Measurements from ENCODE around the gene DHX29. TPM values are rescaled to one million over a fixed set of nuclear protein-coding genes. Genes with fewer than 3 reads are reported as not detected.

The DHX29 gene
- total RNA-seq, 1 donor from 2014 or later: 16.3 TPM

- H3K27me3 ChIP-seq (ENCODE audit: control insufficient read depth, insufficient read depth, low read length): no peaks in the 10 kb centered on the region
- peak overlapping the region; percentile 75 for H3K4me3 ChIP-seq (ENCODE audit: low read depth, low read length)
- peak; percentile 2 for TF ChIP-seq CTCF (IDR thresholded peaks at IDR 0.05; ENCODE audit: insufficient read depth, low read length, severe bottlenecking)
- no peaks in the 10 kb centered on the region for H3K36me3 ChIP-seq (ENCODE audit: control insufficient read depth, insufficient read depth, low read length)
- no peak for DNase-seq (ENCODE audit: low read depth)
- FAIRE-seq: no peak
These were observed 76.2 kb downstream of the DHX29 start for GRCh38 chr5:55231029-55231918.

DNA sequence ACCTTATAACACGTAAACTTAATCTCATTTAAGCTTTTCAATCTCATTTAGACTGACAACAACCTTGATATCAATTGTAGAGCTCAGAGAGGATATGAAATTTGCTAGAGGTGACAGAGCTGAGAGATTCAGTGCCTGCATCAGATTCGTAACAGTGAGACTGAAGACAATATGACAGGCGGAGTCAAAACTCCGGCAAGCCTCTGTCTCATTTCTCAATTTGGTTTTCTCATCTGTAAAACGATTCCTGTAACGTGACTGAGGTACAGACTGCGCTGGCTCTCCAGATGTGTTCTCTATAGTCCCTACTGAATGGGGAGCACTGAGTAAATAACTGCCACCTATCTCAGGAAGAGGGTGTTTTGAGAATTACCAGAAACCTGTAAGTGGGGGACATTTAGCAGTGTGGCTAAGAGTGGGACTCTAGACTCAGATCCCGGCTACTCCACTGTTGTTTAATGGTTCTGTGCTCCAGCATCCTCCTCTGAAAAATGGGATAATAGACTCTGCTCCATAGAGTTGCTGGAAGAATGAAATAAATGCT is 77.3 kb downstream of the DHX29 start:
- Histone ChIP-seq H3K4me3 (ENCODE audit: low read depth, low read length) (no peak overlapping the region), H3K36me3 (ENCODE audit: control insufficient read depth, insufficient read depth, low read length) (no peaks in the 10 kb centered on the region), H3K27me3 (ENCODE audit: control insufficient read depth, insufficient read depth, low read length) (no peaks in the 10 kb centered on the region)
- FAIRE-seq (no peak), DNase-seq (ENCODE audit: low read depth) (no peak)
- no peak for TF ChIP-seq CTCF (IDR thresholded peaks at IDR 0.05; ENCODE audit: insufficient read depth, low read length, severe bottlenecking)

DNA sequence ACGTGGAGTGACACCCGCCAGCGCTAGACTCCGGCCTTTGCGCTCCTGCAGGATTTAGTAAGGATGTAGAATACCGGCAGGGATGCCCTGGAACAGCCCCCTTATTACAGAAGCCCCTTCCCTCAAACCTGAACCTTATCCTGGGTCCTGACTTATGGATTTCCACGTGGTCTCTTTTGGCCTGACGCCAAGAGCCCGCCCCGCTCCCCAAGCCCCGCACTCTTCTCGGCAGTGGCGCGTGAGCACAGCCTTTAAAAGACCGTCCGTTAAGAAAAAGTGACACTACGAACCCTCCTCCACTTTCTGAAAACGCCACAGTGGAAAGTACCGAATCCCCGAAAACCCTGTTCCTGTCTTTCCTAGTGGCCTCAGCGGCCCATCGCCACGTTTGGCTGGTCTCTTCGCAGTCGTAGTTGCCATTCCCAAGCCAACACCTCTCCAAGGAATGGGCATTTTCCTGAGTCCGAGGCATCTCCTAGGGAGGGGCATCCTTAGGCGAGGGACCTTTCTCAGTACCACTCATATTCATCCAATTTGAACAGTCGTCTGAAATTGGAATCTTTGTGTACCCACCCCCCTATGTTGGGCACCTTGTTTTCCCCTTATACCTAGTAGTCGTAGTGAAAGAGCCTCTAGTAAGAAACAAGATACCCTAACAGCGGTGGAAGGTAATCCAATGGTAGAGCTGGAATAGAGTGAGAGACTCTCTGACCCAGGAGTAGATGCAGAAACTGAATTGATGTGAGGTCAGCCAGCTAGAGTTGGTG is 79.6 kb downstream of the DHX29 start:
- Histone ChIP-seq H3K4me3 (ENCODE audit: low read depth, low read length) (peak overlapping the region; percentile 54), H3K27me3 (ENCODE audit: control insufficient read depth, insufficient read depth, low read length) (no peaks in the 10 kb centered on the region), H3K36me3 (ENCODE audit: control insufficient read depth, insufficient read depth, low read length) (no peaks in the 10 kb centered on the region)
- TF ChIP-seq CTCF (IDR thresholded peaks at IDR 0.05; ENCODE audit: insufficient read depth, low read length, severe bottlenecking): no peak
- no peak for FAIRE-seq
- DNase-seq (ENCODE audit: low read depth): no peak

GRCh38 chr5:55226934-55227663 is 80.4 kb downstream of the DHX29 start, which contains the start of gene MCIDAS:
TSS of gene MCIDAS (minus strand) at chr5:55227315. CDS start at chr5:55227138, 177 bp downstream.
- TF ChIP-seq CTCF (IDR thresholded peaks at IDR 0.05; ENCODE audit: insufficient read depth, low read length, severe bottlenecking): peak; percentile 54
- Histone ChIP-seq H3K36me3 (ENCODE audit: control insufficient read depth, insufficient read depth, low read length) (no peaks in the 10 kb centered on the region), H3K27me3 (ENCODE audit: control insufficient read depth, insufficient read depth, low read length) (no peaks in the 10 kb centered on the region), H3K4me3 (ENCODE audit: low read depth, low read length) (peak within 1 kb of the TSS; percentile 54)
- FAIRE-seq (no peak), DNase-seq (ENCODE audit: low read depth) (peak; percentile 48)

All from bronchial epithelial cell (primary cell).